ENCODE results near the gene VWA8.

GRCh38 chr13:41802684-41803444 lies 158.0 kb downstream of the VWA8 start:
- TF ChIP-seq ZNF274 (IDR thresholded peaks at IDR 0.05; ENCODE audit: low read depth, low read length) (no peak), EZH2 (IDR thresholded peaks at IDR 0.05) (no peak), MAX (IDR thresholded peaks at IDR 0.05) (no peak), EZH2phosphoT487 (IDR thresholded peaks at IDR 0.05; ENCODE audit: borderline replicate concordance) (no peak), CTCF (IDR thresholded peaks at IDR 0.05 in 2 of 3, conservative IDR thresholded peaks at IDR 0.05 in 1 of 3; ENCODE audit: borderline replicate concordance in 1 of 3, insufficient read depth in 1 of 3, low read depth in 2 of 3, low read length in 2 of 3) (no peak), POLR2AphosphoS5 (IDR thresholded peaks at IDR 0.05; ENCODE audit: low read depth, low read length) (no peak), REST (IDR thresholded peaks at IDR 0.05; ENCODE audit: low read depth) (no peak), POLR2A (IDR thresholded peaks at IDR 0.05; ENCODE audit: borderline replicate concordance, extremely low read depth, insufficient read depth, insufficient read length) (no peak), YY1 (IDR thresholded peaks at IDR 0.05; ENCODE audit: extremely low read depth, insufficient replicate concordance, low read depth, low read length) (no peak), TCF7L2 (IDR thresholded peaks at IDR 0.05; ENCODE audit: borderline replicate concordance, extremely low read depth, insufficient read depth, insufficient read length) (no peak), RAD21 (IDR thresholded peaks at IDR 0.05; ENCODE audit: low read depth) (no peak)

All from HCT116 (cell line).